Caco-2 (cell line): ENCODE results near the gene MEGF8. TPM values are rescaled to one million over a fixed set of nuclear protein-coding genes. Genes with fewer than 3 reads are reported as not detected.
A peak's percentile ranks its signal among the peaks of the same experiment; 100 is the strongest.

Experiments
- BruUV-seq: library from RNA; stranded (reverse); fragments of 400-500 nt; replicated peaks from 2 replicates; lab custom pipeline; 2021; lab: Mats Ljungman, UMichigan
- CTCF ChIA-PET: fragments of 300-600 bp; sonication (Branson Sonifier 250); formaldehyde crosslinking; loops from one replicate; lab custom pipeline; 2022; ENCODE audit warnings: antibody characterized with exemption; lab: Charles Lee
- POLR2A ChIA-PET: fragments of 300-600 bp; sonication (Branson Sonifier 250); formaldehyde crosslinking; loops from one replicate; lab custom pipeline; 2022; ENCODE audit warnings: antibody characterized with exemption; lab: Charles Lee
- DNase-seq, 2 experiments: peaks; one replicate each; pipeline versions ENCODE4 v3.0.0 to v3.0.0-alpha.2; 2020 to 2022
- H3K27me3 ChIP-seq: replicated peaks from 2 replicates; pipeline ENCODE4 v1.6.0; 2011; ENCODE audit warnings: low read length; ENCODE audit not compliant: control insufficient read depth, insufficient read depth
- H3K36me3 ChIP-seq: 2 replicates; pipeline ENCODE4 v1.5.1; 2011; ENCODE audit warnings: low read length; ENCODE audit not compliant: control insufficient read depth, insufficient read depth
- H3K4me1 ChIP-seq: fragments of 250-450 bp; sonication (Bioruptor Pico); 2 replicates; pipeline ENCODE4 v1.5.1; 2020; ENCODE audit warnings: mild to moderate bottlenecking
- H3K4me3 ChIP-seq: 2 replicates; pipeline ENCODE4 v1.5.1; 2011; ENCODE audit warnings: low read depth, mild to moderate bottlenecking, control low read depth, low read length
- H3K9me3 ChIP-seq: fragments of 250-450 bp; sonication (Bioruptor Pico); 2 replicates; pipeline ENCODE4 v1.5.1; 2020; ENCODE audit warnings: mild to moderate bottlenecking, moderate library complexity
- H3K27ac Mint-ChIP-seq: one replicate; pipeline ENCODE4 v1.8.0; 2022; ENCODE audit warnings: mixed read lengths; ENCODE audit not compliant: unreplicated experiment
- H3K27me3 Mint-ChIP-seq: one replicate; pipeline ENCODE4 v1.8.0; 2022; ENCODE audit warnings: mixed read lengths; ENCODE audit not compliant: insufficient read depth, unreplicated experiment
- H3K36me3 Mint-ChIP-seq: one replicate; pipeline ENCODE4 v1.8.0; 2022; ENCODE audit warnings: mild to moderate bottlenecking, mixed read lengths; ENCODE audit not compliant: insufficient read depth, unreplicated experiment
- H3K4me1 Mint-ChIP-seq: one replicate; pipeline ENCODE4 v1.8.0; 2022; ENCODE audit warnings: low read depth, mixed read lengths; ENCODE audit not compliant: unreplicated experiment
- H3K4me3 Mint-ChIP-seq: one replicate; pipeline ENCODE4 v1.8.0; 2022; ENCODE audit warnings: mild to moderate bottlenecking, moderate library complexity, mixed read lengths; ENCODE audit not compliant: unreplicated experiment
- H3K9me3 Mint-ChIP-seq: one replicate; pipeline ENCODE4 v1.8.0; 2022; ENCODE audit warnings: mixed read lengths; ENCODE audit not compliant: unreplicated experiment
- CTCF ChIP-seq, 2 experiments: fragments of 200-600 bp in 1 of 2; IDR thresholded peaks; 1 replicate in 1 of 2; 2 replicates in 1 of 2; pipeline versions ENCODE4 v1.5.1 to v1.8.0; 2011 to 2022; ENCODE audit warnings: antibody characterized with exemption in 1 of 2, control low read depth in 1 of 2, inconsistent platforms in 1 of 2, low read depth in 1 of 2, low read length in 1 of 2, mild to moderate bottlenecking in 1 of 2, moderate library complexity in 1 of 2; ENCODE audit not compliant: insufficient read depth in 1 of 2, severe bottlenecking in 1 of 2, unreplicated experiment in 1 of 2
- intact Hi-C: fragments of 100-400 bp; cut with micrococcal nuclease; formaldehyde crosslinking; loops from one replicate; pipeline ENCODE4 v1.10.0; 2022; ENCODE audit not compliant: unreplicated experiment
- total RNA-seq: library from RNA; stranded (reverse); gene quantifications from 2 replicates; pipeline ENCODE4 v1.2.3, GENCODE V29; 2022

Gene MEGF8
- total RNA-seq, 1 experiment from 2014 or later = 17.9 TPM

GRCh38 chr19:42297039-42297438 lies 28.4 kb upstream of the MEGF8 start:
- no peak for TF ChIP-seq CTCF (IDR thresholded peaks at IDR 0.05; ENCODE audit: insufficient read depth in 1 of 2, low read depth in 1 of 2, low read length in 1 of 2, severe bottlenecking in 1 of 2, unreplicated experiment in 1 of 2)
- BruUV-seq = no TSS peak
- intact Hi-C loops = no loop called here
- Mint-ChIP-seq H3K36me3 (peaks cover 50% of the 10 kb centered on the region), H3K27ac (no peak overlapping the region), H3K27me3 (no peaks in the 10 kb centered on the region), H3K4me1 (peaks cover 6% of the 10 kb centered on the region), H3K4me3 (no peak overlapping the region), H3K9me3 (no peaks in the 10 kb centered on the region)
- POLR2A ChIA-PET = no interaction called here
- CTCF ChIA-PET = interaction anchor here (0.7 to 1.0 kb wide), 2 partner anchors 41 to 54 kb away, joined by 3 to 7 read pairs; partner anchors contain the start of genes ERF and GSK3A
- Histone ChIP-seq H3K4me1 (peaks cover 4% of the 10 kb centered on the region; the same call in 1 of the 2 replicates), H3K36me3 (peaks cover 10% of the 10 kb centered on the region), H3K4me3 (no peak overlapping the region), H3K9me3 (no peaks in the 10 kb centered on the region), H3K27me3 (no peaks in the 10 kb centered on the region)
- DNase-seq = no peak

GRCh38 chr19:42301646-42302203 lies 23.7 kb upstream of the MEGF8 start, which contains the start of gene PRR19:
PRR19 (plus strand) TSS chr19:42302132; CDS start chr19:42309585, 7,453 bp downstream.
- Histone ChIP-seq H3K4me1 (peaks cover 10% of the 10 kb centered on the region), H3K9me3 (no peaks in the 10 kb centered on the region), H3K36me3 (peaks cover 8% of the 10 kb centered on the region), H3K27me3 (no peaks in the 10 kb centered on the region), H3K4me3 (peak within 1 kb of the TSS; percentile 64)
- Mint-ChIP-seq H3K36me3 (peaks cover 34% of the 10 kb centered on the region), H3K4me1 (peaks cover 14% of the 10 kb centered on the region), H3K27me3 (no peaks in the 10 kb centered on the region), H3K9me3 (peaks cover 2% of the 10 kb centered on the region), H3K4me3 (peak within 1 kb of the TSS; percentile 98), H3K27ac (peak within 1 kb of the TSS; percentile 94)
- DNase-seq = no peak
- no peak for TF ChIP-seq CTCF (IDR thresholded peaks at IDR 0.05; ENCODE audit: insufficient read depth in 1 of 2, low read depth in 1 of 2, low read length in 1 of 2, severe bottlenecking in 1 of 2, unreplicated experiment in 1 of 2)
- CTCF ChIA-PET = interaction anchor here (0.6 to 1.2 kb wide), 3 partner anchors 12 to 1162 kb away, joined by 3 to 6 read pairs (median 3); no protein-coding TSS in a partner anchor
- intact Hi-C loops = loop anchor here (1.0 kb wide), 3 partner anchors 24 to 58 kb away; partner anchors contain the start of gene MEGF8
- POLR2A ChIA-PET = interaction anchor here (0.7 kb wide), 1 partner anchor 122 kb away, joined by 4 read pairs; no protein-coding TSS in a partner anchor
- BruUV-seq = TSS peak; percentile 75

- TF ChIP-seq CTCF (IDR thresholded peaks at IDR 0.05; ENCODE audit: insufficient read depth in 1 of 2, low read depth in 1 of 2, low read length in 1 of 2, severe bottlenecking in 1 of 2, unreplicated experiment in 1 of 2) = no peak
- peak overlapping the region; percentile 98 for H3K4me3 Mint-ChIP-seq
- Histone ChIP-seq H3K9me3 (no peaks in the 10 kb centered on the region), H3K4me1 (peaks cover 10% of the 10 kb centered on the region), H3K27me3 (no peaks in the 10 kb centered on the region), H3K36me3 (peaks cover 5% of the 10 kb centered on the region), H3K4me3 (peak overlapping the region; percentile 24; the same call in 1 of the 2 replicates)
- peaks cover 13% of the 10 kb centered on the region for H3K9me3 Mint-ChIP-seq
- peaks cover 14% of the 10 kb centered on the region for H3K4me1 Mint-ChIP-seq
- no peaks in the 10 kb centered on the region for H3K27me3 Mint-ChIP-seq
- BruUV-seq = no TSS peak
- no peak for DNase-seq
- H3K27ac Mint-ChIP-seq = peak overlapping the region; percentile 94
- H3K36me3 Mint-ChIP-seq = peaks cover 30% of the 10 kb centered on the region
- intact Hi-C loops = no loop called here
- CTCF ChIA-PET = interaction anchor here (0.5 to 1.0 kb wide), 3 partner anchors 11 to 1481 kb away, joined by 3 read pairs; no protein-coding TSS in a partner anchor
- POLR2A ChIA-PET = interaction anchor here (0.5 to 0.6 kb wide), 2 partner anchors 47 to 1161 kb away, joined by 3 to 4 read pairs; no protein-coding TSS in a partner anchor
These were observed 22.4 kb upstream of the MEGF8 start for GRCh38 chr19:42303101-42303464.
